ENCODE results near the gene DR1. TPM values are rescaled to one million over a fixed set of nuclear protein-coding genes. Genes with fewer than 3 reads are reported as not detected.

The DR1 gene
- polyA plus RNA-seq, 2 of the 4 experiments (the other 2 are of a cell fraction) = 20.9 to 39.8 TPM

DNA sequence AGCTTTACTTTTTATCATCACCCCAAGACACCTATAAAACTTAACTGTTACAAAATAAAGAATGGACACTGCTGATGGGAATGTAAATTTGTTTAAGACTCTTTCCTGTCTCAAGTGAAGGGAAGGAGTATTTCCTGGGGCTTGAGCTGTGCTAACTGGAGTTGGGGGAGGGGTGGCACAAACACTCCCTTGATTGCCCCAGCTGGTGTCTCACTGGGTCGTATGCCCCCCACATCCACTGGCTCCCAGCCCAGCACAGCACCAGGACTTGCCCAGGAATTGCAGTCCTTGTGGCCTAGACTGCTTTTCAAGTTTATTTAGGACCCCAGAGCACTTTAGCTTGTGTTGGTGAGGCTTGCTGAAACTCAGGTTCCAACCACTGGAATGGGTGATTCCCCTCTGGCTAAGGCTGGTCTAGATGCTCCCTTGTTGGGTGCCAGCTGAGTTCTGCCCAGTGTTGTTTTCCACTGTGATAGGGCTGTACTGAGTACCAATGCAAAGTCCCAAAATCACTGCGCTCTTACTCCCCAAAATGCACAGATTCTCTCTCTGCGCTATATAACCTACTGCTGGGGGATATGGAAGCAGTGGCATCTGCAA lies 49.1 kb upstream of the DR1 start:
- Histone ChIP-seq H3K4me1 (no peaks in the 10 kb centered on the region), H3K4me3 (no peak overlapping the region), H3K4me2 (no peak overlapping the region), H3K27ac (no peak overlapping the region), H3K9me3 (no peaks in the 10 kb centered on the region)
- ATAC-seq (no peak), FAIRE-seq (no peak), DNase-seq (ENCODE audit: low read depth in 1 of 2, low spot score in 1 of 2) (no peak)
- ChIA-PET POLR2A (no interaction called here), CTCF (no interaction called here)
- TF ChIP-seq FOSB (CRISPR knock-in tag; IDR thresholded peaks at IDR 0.05) (no peak), CBX2 (IDR thresholded peaks at IDR 0.05; ENCODE audit: borderline replicate concordance, low read depth) (no peak)
- WGBS (ENCODE audit: missing lambda C conversion rate) = 73% methylated on average over 3 of the region's 3 CpGs

- no peak for TF ChIP-seq CHD2 (IDR thresholded peaks at IDR 0.05; ENCODE audit: low read length, partially characterized antibody)
- TF ChIP-seq HES2 (IDR thresholded peaks at IDR 0.05) = no peak
- TF ChIP-seq ELK1 (IDR thresholded peaks at IDR 0.05; ENCODE audit: low read depth, low read length) = no peak
- TF ChIP-seq ZFP36 (IDR thresholded peaks at IDR 0.05; ENCODE audit: borderline replicate concordance, partially characterized antibody) = no peak
- TF ChIP-seq, protein P1, sequence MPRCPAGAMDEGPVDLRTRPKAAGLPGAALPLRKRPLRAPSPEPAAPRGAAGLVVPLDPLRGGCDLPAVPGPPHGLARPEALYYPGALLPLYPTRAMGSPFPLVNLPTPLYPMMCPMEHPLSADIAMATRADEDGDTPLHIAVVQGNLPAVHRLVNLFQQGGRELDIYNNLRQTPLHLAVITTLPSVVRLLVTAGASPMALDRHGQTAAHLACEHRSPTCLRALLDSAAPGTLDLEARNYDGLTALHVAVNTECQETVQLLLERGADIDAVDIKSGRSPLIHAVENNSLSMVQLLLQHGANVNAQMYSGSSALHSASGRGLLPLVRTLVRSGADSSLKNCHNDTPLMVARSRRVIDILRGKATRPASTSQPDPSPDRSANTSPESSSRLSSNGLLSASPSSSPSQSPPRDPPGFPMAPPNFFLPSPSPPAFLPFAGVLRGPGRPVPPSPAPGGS (IDR thresholded peaks at IDR 0.05) = no peak
- TF ChIP-seq JUN (IDR thresholded peaks at IDR 0.05) = no peak
- TF ChIP-seq MAX (IDR thresholded peaks at IDR 0.05) = no peak
- no peak for TF ChIP-seq PHF8 (IDR thresholded peaks at IDR 0.05; ENCODE audit: borderline replicate concordance, low read depth)
- ChIA-PET CTCF (interaction anchor here (0.8 to 1.6 kb wide), 3 partner anchors 25 to 44 kb away, joined by 3 to 4 read pairs (median 3); partner anchors contain the start of gene DR1), POLR2A (no interaction called here)
- FAIRE-seq (no peak), ATAC-seq (no peak), DNase-seq (ENCODE audit: low read depth in 1 of 2, low spot score in 1 of 2) (no peak)
- no peaks in the 10 kb centered on the region for H3K9me3 ChIP-seq
- H3K4me2 ChIP-seq = no peak overlapping the region
- no peak overlapping the region for H3K27ac ChIP-seq
- H3K4me1 ChIP-seq = no peaks in the 10 kb centered on the region
- WGBS (ENCODE audit: missing lambda C conversion rate) = 75% methylated on average over 1 of the region's 1 CpG
- no peak overlapping the region for H3K4me3 ChIP-seq
Observed at GRCh38 chr1:93301131-93301530, 44.6 kb upstream of the DR1 start.

DNA sequence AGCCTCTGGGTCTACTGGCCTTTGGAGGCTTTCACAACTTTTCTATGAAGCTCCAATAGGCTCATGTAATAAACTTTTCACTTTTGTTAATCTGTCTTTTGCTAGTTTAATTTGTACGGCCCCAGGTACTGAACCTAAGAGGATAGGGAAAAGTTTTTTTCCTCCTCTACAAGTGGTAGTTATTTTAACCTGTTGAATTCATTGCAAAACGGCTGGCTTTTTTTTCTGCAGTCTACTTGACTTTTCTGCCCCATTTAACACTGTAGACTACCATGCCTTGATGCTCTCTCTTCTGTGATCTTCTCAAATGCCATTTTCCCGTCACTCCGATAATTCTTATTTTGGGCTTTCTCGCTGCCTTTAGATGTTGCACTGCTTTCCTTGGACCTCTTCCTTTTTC lies 43.6 kb upstream of the DR1 start:
- Histone ChIP-seq H3K9me3 (no peaks in the 10 kb centered on the region), H3K4me3 (no peak overlapping the region), H3K4me2 (no peak overlapping the region), H3K4me1 (no peaks in the 10 kb centered on the region), H3K27ac (no peak overlapping the region)
- POLR2A ChIA-PET = no interaction called here
- FAIRE-seq (no peak), DNase-seq (ENCODE audit: low read depth in 1 of 2, low spot score in 1 of 2) (no peak), ATAC-seq (no peak)
- TF ChIP-seq MAZ (IDR thresholded peaks at IDR 0.05; ENCODE audit: borderline replicate concordance, low read depth, low read length) (no peak), BHLHE40 (IDR thresholded peaks at IDR 0.05; ENCODE audit: low read depth, low read length) (no peak), NPAS2 (CRISPR knock-in tag; IDR thresholded peaks at IDR 0.05; ENCODE audit: borderline replicate concordance) (no peak), CHD4 (IDR thresholded peaks at IDR 0.05; ENCODE audit: borderline replicate concordance) (no peak), KDM1A (IDR thresholded peaks at IDR 0.05; ENCODE audit: low read depth) (no peak), GATA3 (IDR thresholded peaks at IDR 0.05; ENCODE audit: borderline replicate concordance) (no peak), ZC3H11A (IDR thresholded peaks at IDR 0.05) (no peak)
- TF ChIP-seq, protein P2, sequence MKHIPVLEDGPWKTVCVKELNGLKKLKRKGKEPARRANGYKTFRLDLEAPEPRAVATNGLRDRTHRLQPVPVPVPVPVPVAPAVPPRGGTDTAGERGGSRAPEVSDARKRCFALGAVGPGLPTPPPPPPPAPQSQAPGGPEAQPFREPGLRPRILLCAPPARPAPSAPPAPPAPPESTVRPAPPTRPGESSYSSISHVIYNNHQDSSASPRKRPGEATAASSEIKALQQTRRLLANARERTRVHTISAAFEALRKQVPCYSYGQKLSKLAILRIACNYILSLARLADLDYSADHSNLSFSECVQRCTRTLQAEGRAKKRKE (CRISPR knock-in tag; IDR thresholded peaks at IDR 0.05; ENCODE audit: low read depth) = no peak
- CTCF ChIA-PET = interaction anchor here (0.8 to 1.6 kb wide), 3 partner anchors 18 to 546 kb away, joined by 3 to 4 read pairs (median 3); partner anchors contain the start of gene DR1
- 76% methylated on average over 5 of the region's 5 CpGs for WGBS (ENCODE audit: missing lambda C conversion rate)

Measured in A549 (cell line).